ENCODE measurements around the gene CFAP97. TPM values are rescaled to one million over a fixed set of nuclear protein-coding genes. Genes with fewer than 3 reads are reported as not detected.

Gene CFAP97
- total RNA-seq, 1 donor from 2014 or later, result 78.6 TPM

DNA sequence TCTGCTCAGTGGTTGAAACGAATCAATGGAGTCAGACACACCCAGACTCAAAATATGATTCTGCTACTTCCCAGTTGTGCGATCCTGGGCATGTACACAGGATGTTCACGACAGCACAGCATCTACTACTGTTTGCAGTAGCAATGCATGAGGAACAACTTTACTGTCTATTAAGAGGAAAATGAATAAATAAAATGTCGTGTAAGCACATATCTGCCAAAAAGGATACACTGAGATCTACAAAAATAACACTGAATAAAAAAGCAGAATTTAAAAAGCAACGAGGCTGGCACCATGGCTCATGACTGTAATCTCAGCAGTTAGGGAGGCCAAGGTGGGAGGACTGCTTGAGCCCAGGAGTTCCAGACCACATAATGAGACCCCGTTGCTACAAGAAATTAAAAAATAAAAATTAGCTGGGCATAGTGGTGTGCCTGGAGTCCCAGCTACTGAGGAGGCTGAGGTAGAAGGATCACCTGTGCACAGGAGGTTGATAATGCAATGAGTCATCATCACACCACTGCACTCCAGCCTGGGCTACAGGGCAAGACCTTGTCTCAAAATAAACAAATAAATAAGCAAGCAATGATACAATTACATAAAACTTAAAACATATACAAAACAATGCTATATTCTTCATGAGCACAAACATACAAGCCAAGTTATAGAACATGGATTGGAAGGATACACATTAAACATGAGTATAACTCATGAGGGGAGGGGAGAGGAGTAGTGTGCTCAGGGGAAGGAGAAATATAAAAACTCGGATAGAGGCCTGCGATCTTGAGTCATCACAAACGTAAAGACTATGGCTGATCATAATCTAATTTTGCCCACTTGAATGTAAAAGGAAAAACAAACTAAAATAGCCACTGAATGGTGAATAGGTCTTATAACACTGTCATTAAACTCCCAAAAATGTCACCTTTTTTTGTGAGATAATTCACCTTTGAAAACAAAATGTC, 8.6 kb downstream of the CFAP97 start:
- DNase-seq (ENCODE audit: low spot score), result no peak
- Histone ChIP-seq H3K36me3 (no peaks in the 10 kb centered on the region), H3K9ac (no peak overlapping the region), H3F3A (ENCODE audit: low read depth) (no peaks in the 10 kb centered on the region), H3K79me2 (ENCODE audit: low read depth) (peaks cover 74% of the 10 kb centered on the region), H3K4me1 (no peaks in the 10 kb centered on the region), H4K20me1 (ENCODE audit: low read depth) (peaks cover 13% of the 10 kb centered on the region), H3K27me3 (no peaks in the 10 kb centered on the region), H3K4me3 (no peak overlapping the region), H3K4me2 (no peak overlapping the region), H2AFZ (replicated peaks) (no peak overlapping the region), H3K9me3 (ENCODE audit: low read depth) (no peaks in the 10 kb centered on the region), H3K27ac (no peak overlapping the region)
- no peaks in the 10 kb centered on the region for H3K9me3 Mint-ChIP-seq
- peaks cover 9% of the 10 kb centered on the region for H3K36me3 Mint-ChIP-seq
- no peak overlapping the region for H3K27ac Mint-ChIP-seq
- no peaks in the 10 kb centered on the region for H3K4me1 Mint-ChIP-seq
- H3K4me3 Mint-ChIP-seq, result no peak overlapping the region
- TF ChIP-seq EZH2 (IDR thresholded peaks at IDR 0.05), result no peak
- TF ChIP-seq, protein P1, sequence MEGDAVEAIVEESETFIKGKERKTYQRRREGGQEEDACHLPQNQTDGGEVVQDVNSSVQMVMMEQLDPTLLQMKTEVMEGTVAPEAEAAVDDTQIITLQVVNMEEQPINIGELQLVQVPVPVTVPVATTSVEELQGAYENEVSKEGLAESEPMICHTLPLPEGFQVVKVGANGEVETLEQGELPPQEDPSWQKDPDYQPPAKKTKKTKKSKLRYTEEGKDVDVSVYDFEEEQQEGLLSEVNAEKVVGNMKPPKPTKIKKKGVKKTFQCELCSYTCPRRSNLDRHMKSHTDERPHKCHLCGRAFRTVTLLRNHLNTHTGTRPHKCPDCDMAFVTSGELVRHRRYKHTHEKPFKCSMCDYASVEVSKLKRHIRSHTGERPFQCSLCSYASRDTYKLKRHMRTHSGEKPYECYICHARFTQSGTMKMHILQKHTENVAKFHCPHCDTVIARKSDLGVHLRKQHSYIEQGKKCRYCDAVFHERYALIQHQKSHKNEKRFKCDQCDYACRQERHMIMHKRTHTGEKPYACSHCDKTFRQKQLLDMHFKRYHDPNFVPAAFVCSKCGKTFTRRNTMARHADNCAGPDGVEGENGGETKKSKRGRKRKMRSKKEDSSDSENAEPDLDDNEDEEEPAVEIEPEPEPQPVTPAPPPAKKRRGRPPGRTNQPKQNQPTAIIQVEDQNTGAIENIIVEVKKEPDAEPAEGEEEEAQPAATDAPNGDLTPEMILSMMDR (IDR thresholded peaks at IDR 0.05), result no peak
- no peak for TF ChIP-seq EZH2phosphoT487 (IDR thresholded peaks at IDR 0.05)
- H3K27me3 Mint-ChIP-seq (ENCODE audit: insufficient read depth, low read depth), result peaks cover 2% of the 10 kb centered on the region

DNA sequence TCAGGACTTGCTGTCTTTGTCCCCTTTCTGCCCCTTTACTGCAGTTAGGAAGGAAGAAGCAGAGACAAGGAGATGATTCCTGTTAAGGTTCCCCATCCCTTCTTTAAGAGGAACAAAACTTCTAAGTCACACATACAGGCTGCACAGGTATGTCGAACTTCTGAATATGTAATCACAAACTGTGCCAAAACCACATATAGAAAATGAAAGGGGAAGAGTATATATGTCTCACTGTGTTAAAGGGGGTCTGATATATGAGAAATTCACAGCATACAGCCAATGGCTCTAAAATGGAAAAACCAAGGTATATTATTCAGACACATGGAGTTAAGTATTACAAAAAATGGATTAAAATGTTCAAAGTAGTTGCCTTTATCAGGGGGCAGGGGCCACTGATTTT, 11.7 kb downstream of the CFAP97 start:
- H3K27ac Mint-ChIP-seq, result no peak overlapping the region
- no peaks in the 10 kb centered on the region for H3K9me3 Mint-ChIP-seq
- Histone ChIP-seq H3K4me3 (no peak overlapping the region), H3K9ac (no peak overlapping the region), H3F3A (ENCODE audit: low read depth) (no peaks in the 10 kb centered on the region), H4K20me1 (ENCODE audit: low read depth) (peaks cover 14% of the 10 kb centered on the region), H3K79me2 (ENCODE audit: low read depth) (peaks cover 52% of the 10 kb centered on the region), H2AFZ (replicated peaks) (no peak overlapping the region), H3K4me2 (no peak overlapping the region), H3K9me3 (ENCODE audit: low read depth) (no peaks in the 10 kb centered on the region), H3K4me1 (no peaks in the 10 kb centered on the region), H3K27me3 (no peaks in the 10 kb centered on the region), H3K27ac (no peak overlapping the region), H3K36me3 (no peaks in the 10 kb centered on the region)
- H3K27me3 Mint-ChIP-seq (ENCODE audit: insufficient read depth, low read depth), result peaks cover 2% of the 10 kb centered on the region
- H3K36me3 Mint-ChIP-seq, result peaks cover 13% of the 10 kb centered on the region
- no peak for DNase-seq (ENCODE audit: low spot score)
- H3K4me3 Mint-ChIP-seq, result no peak overlapping the region
- no peaks in the 10 kb centered on the region for H3K4me1 Mint-ChIP-seq
- TF ChIP-seq EZH2phosphoT487 (IDR thresholded peaks at IDR 0.05) (no peak), EZH2 (IDR thresholded peaks at IDR 0.05) (no peak)
- TF ChIP-seq, protein P1 (IDR thresholded peaks at IDR 0.05), result no peak

DNA sequence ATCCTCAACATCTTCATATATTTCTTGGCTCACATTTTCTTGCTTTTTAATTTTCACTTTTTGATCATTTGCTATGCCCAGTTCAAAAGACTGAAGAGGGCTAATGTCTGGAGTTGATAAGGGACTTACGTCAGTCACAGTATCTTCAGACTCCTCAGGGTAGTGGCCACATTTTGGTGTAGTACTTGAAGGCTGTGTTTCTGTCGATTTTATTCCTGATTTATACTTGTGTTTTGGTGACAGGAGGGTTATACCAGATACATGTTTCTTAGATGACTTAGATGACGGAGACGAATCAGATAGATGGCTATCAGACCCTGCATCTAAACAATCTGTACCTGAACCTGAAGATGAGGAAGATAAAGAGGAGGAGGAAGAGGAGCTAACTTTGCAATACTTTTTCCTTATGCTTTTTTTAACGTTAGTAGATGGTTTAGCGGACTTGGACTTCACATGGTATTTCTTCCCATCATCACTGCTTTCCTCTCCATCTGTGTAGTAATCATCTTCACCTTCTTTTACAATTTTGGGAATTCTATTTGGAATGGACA, 13.4 kb downstream of the CFAP97 start:
- Histone ChIP-seq H3F3A (ENCODE audit: low read depth) (no peaks in the 10 kb centered on the region), H3K79me2 (ENCODE audit: low read depth) (peaks cover 54% of the 10 kb centered on the region), H3K9ac (no peak overlapping the region), H3K4me1 (peaks cover under 1% of the 10 kb centered on the region), H4K20me1 (ENCODE audit: low read depth) (peaks cover 18% of the 10 kb centered on the region), H3K27ac (no peak overlapping the region), H3K27me3 (no peaks in the 10 kb centered on the region), H3K4me2 (no peak overlapping the region), H3K36me3 (no peaks in the 10 kb centered on the region), H2AFZ (replicated peaks) (no peak overlapping the region), H3K4me3 (no peak overlapping the region), H3K9me3 (ENCODE audit: low read depth) (no peaks in the 10 kb centered on the region)
- H3K4me3 Mint-ChIP-seq, result no peak overlapping the region
- TF ChIP-seq EZH2phosphoT487 (IDR thresholded peaks at IDR 0.05), result no peak
- no peak for TF ChIP-seq EZH2 (IDR thresholded peaks at IDR 0.05)
- TF ChIP-seq, protein P1 (IDR thresholded peaks at IDR 0.05), result no peak
- no peak for DNase-seq (ENCODE audit: low spot score)
- no peak overlapping the region for H3K27ac Mint-ChIP-seq
- H3K9me3 Mint-ChIP-seq, result no peaks in the 10 kb centered on the region
- H3K4me1 Mint-ChIP-seq, result no peaks in the 10 kb centered on the region
- peaks cover 11% of the 10 kb centered on the region for H3K36me3 Mint-ChIP-seq
- H3K27me3 Mint-ChIP-seq (ENCODE audit: insufficient read depth, low read depth), result peaks cover 2% of the 10 kb centered on the region

All from neural progenitor cell (in vitro differentiated cells).